HG02798 (cell line): ENCODE results near the gene BCAT1.

Experiments used
- ATAC-seq: cut with Tn5 transposase; IDR thresholded peaks from one replicate; pipeline ENCODE4 v1.9.1; 2021; ENCODE audit warnings: mild to moderate bottlenecking; ENCODE audit not compliant: unreplicated experiment, poor library complexity

Gene BCAT1

DNA sequence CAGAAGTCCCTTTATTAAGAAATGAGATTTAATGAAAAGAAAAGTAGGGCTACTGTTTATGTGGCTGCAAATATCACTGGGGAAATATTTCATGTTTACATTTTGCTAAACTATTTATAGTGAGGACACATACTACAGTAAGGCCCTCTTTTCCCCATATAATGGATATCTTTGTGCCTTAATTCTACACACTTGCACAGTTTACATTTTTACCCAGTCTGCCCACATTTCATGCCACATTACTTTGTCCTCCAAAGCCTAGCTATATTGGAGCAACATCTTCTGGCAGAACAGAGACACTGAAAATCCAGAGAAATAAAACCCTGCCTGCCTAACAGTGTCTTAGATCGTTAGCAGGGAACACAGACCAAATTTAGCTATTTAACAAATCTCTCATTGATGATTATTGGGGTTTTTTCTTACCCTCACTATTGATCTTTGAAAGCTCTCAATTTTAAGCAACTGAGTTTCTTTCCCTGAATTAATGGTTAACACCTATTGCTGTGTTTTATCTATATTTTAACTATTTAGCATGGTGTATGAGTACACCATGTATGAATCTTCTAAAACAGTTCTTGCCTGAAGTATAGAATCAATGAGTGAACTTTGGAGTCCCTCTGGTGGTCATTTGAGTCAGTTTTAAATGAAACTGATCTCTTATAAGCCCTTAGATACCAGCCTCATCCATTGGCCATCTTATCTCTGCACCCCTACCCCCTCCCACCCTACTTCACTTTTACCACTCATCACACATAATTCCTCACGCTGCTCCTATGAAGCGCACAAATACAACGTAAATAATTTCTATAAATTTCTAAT lies 170.2 kb downstream of the BCAT1 start:
- peak; percentile 77 for ATAC-seq

DNA sequence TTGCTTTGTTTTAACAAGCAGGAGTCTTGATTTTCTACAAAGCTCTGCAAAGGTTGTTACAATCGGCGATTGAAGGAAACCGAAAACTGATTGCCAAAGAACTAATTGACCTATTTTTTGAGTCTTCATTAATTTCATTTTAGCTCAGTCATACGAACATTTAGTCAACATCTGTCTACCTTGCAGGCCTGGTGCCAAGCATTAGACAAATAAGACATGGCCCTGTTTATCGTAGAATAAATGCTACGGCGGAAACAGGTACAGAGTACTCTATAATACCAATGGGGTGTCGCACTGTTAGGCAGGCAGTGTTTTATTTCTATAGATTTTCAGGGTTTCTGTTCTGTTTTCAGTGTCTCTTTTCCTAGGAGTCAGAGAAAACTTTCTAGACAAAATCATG lies 171.5 kb downstream of the BCAT1 start:
- ATAC-seq, result no peak

DNA sequence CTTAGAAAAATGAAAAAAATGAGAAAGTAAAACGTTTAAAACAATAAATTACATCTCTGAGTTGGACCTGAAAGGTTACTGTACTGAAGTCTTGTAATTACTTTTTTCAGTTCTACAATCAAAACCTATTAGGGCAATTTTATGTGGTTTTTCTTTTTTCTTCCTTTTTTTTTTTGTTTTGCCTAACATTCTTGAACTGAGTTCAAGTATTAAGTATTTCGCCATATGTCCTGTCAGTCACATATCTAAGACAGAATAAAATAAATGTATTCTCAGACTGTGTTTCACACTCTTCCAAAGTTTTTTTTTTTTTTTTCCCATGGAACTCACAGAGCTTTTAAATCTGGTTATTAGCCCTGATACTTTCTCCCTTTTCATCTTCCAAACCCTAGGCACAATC lies 172.0 kb downstream of the BCAT1 start:
- no peak for ATAC-seq

DNA sequence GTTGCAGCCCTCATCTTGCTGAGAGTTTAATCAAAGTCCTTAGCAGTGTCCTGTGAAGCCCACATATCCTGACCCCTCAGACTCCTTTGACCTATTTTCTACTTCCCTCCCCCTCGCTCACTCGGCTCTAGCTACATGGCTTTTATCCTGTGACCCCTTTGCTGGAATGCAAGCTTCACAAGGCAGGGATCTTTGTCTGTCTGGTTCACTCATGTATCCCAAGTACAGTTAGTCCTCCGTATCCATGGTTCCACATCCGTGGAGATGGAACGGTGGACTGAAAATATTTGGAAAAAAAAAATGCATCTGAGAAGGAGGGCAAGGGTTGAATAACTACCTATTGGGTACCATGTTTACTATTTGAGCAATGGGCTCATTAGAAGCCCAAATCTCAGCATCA lies 173.8 kb downstream of the BCAT1 start:
- ATAC-seq, result no peak

DNA sequence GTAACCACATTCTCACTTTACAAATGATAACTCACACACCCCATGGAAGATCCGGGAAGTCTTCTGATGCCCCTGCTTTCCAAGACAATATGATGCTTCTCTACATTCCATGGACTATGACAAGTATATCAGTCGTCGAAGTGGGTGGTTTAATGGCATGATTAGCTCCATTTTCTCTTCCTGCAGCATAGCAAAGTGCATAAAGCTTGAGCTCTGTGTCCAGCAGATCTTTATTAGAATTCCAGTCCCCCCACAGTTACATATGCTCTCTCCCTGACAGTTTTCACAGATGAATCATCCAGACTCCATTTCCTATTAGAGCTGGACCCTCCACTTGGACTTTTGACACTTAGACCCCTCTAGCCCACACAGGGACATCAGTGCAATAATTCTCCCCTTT lies 174.9 kb downstream of the BCAT1 start:
- ATAC-seq, result no peak

DNA sequence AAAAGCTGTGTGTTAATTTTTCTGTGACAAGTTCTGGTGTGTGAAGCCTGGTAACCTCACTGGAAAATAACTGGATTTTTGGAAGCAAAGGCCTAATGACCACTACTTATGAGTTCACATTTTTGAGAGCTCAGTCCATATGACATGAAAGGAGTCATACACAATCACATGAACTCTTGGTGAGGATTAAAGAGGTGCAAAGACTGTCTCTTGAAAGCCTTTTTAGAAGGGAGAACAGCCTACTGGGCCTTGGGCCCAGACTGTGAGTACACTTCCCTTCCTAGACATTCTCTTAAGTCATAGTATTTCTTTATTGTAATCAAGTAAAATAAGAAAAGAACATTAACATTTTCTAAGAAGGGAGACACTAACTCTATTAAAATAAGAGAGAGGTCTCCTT lies 176.1 kb downstream of the BCAT1 start:
- no peak for ATAC-seq

DNA sequence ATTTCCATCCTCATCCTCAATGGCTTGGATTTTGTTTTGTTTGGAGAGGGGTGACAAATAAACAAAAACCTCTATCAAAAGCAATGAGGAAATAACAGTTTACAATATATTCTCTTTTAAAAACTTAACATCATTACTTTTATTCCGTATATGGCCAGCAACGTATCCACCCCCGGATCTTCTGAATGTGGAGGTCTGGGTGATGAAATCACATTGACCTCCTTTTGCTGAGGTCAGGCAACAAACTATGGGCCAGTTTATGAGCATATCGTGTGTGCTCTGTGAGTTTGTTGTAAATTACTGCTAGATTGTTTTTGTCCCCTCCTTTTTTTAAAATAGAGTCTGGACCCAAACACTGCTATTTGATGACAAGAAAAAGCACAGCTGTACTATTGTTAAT lies 178.1 kb downstream of the BCAT1 start:
- ATAC-seq, result no peak

DNA sequence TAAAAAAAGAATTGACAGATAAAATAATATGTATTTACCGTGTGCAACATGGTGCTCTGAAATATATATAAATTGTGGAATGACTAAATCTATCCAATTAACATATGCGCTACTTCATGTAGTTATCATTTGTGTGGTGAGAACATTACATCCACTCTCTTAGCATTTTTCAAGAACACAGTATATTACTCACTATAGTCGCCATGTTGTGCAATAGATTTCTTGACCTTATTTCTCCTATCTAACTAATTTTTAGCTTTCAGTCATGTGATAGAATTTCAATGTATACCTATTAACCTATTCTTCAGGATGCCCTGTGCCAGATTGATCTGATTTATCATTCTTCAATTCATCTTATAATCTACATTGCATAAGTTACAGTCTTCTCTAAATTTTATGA lies 178.6 kb downstream of the BCAT1 start:
- no peak for ATAC-seq

DNA sequence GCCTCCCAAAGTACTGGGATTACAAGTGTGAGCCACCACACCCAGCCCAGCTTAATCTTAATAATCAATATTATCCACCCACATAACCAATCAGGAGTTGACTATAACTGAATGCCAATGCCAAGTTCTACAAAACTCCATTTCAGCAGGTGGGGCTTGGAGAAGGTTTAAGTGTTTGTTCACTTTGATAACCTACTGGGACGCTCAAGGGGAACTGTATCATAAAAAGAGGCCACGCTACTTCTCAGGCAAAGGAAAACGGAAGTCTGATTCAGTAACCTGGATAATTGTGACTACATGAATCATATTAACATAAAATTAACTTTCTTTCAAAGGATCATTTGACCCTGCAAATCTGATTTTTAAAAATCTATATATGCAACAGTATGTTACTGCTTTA lies 179.2 kb downstream of the BCAT1 start:
- no peak for ATAC-seq

DNA sequence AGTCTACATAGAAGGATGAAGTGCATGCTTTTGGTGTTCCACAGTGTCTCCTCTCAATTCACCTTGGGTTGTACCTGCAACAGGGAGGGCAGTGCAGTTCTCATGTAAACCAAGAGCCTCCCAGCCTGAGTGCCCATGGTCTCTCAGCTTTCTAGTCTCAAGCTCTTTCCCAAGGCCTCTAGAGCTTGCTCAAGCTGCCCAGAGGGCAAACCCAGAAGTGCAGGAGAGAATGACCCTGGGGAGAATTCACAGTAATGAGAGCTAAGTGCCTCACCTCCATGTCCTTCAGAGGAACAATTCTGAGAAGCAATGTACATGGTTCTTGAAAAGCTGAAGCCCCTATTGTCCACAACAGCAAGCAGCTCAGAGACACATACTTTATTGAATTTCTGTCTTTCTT lies 180.5 kb downstream of the BCAT1 start:
- no peak for ATAC-seq

DNA sequence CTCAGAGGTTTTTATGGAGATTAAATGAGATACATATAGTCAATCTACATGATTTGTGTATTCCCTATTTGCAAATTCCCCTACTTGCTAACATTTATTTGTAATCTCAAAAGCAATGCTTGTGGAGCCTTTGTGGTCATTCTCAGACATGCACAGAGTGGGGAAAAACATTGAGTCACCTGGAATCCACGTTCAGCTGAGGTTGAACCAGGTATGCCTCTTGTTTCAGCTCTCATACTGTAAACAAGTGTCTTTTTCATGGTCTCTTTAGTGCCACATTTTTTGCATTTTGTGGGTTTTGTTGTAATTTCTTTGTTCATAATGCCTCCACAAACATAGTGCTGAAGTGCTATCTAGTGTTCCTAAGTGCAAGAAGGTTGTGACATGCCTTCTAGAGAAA lies 181.9 kb downstream of the BCAT1 start:
- no peak for ATAC-seq

DNA sequence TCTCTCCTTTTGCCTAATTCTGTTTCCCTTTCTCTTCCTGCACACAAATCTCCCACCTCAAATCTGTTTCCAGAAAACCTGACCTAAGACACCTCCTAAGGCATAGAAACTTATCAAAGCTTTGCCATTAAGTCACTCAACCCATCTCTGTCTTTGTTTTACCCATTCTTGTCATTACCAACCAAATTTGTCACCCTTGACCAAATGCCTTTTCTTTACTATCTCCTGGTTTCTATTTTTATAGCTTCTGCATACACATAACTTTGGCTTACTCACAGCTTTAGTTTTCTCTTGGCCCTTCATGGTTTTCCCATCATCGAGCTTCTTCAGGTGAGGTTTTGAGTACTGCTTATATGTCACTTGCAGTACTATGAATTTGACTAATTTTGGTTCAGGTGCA lies 184.2 kb downstream of the BCAT1 start:
- no peak for ATAC-seq

DNA sequence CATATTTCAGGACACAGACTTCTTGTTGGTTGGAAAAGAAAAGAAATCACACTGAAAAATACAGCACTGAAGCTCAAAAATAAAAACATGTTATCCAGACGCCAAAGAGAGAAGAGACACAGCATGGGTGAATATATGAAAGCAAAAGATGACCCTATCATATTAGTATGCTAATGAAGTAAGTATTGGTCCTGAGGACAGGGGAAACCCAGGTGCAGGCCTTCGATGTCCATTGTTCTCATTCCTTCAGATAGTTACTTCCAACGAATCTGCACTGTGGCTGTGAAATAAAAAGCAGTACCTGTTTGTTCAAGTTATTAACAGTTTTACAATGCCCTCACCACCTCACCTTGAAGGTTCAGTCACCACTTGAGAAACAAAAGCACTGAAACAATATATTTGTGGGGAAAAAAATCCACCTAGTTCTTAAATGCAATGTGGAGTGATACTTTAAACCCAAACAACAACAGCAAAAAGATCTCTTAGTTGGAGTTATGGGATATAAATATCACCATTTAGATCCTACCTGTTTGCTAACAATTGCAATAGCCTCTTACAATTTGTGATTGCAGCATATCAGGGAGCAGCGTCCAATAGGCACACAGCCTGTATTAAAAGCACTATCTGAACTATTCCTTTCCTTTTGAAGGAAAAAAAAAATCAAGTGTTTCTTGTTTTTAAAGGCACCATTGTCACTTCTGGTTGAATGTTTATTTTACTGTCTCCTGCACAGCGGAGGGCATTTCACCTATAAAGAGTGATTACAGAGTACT lies 188.1 kb downstream of the BCAT1 start:
- ATAC-seq, result no peak

DNA sequence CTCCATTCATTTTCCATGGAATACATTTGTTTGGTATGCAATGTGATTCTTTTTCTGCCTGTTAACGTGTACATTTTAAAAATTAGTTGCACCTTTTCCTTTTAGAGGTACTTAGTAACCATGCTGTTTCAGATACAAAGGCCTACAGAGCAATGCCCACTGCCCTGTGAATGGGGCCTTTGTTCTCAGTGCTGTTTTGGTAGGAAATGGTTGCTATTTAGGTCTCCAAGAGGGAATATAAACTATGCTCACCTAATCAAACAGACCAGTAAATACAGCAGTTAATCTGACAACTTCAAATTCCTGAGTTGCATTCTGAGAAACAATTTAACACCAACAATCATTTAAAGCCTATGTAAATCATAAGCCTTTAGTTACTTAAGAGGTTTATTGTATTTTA lies 188.7 kb downstream of the BCAT1 start:
- no peak for ATAC-seq
